ENCODE data around the gene BACH2. TPM values are rescaled to one million over a fixed set of nuclear protein-coding genes. Genes with fewer than 3 reads are reported as not detected.
A peak's percentile ranks its signal among the peaks of the same experiment; 100 is the strongest.

BACH2 gene
- polyA plus RNA-seq, 6 donors from 2014 or later, result 31.0 to 130 (median 78.4) TPM

- no peaks in the 10 kb centered on the region for H3K27me3 Mint-ChIP-seq
- DNase-seq (no peak), ATAC-seq (ENCODE audit: low read depth in 2 of 2) (no peak)
- H3K9me3 Mint-ChIP-seq, result no peaks in the 10 kb centered on the region
- peaks cover 63 to 92% (median 74%) of the 10 kb centered on the region in 3 donors for H3K4me1 Mint-ChIP-seq
- peak overlapping the region in 2 of 8 donors; percentile 3 to 59 for H3K4me3 Mint-ChIP-seq
- H3K36me3 Mint-ChIP-seq, result peaks cover 0 to 18% of the 10 kb centered on the region in 2 donors
- peak overlapping the region; percentile 34 to 92 (median 76) for H3K27ac Mint-ChIP-seq
Observed at GRCh38 chr6:90157441-90157840, 139.2 kb downstream of the BACH2 start.

DNA sequence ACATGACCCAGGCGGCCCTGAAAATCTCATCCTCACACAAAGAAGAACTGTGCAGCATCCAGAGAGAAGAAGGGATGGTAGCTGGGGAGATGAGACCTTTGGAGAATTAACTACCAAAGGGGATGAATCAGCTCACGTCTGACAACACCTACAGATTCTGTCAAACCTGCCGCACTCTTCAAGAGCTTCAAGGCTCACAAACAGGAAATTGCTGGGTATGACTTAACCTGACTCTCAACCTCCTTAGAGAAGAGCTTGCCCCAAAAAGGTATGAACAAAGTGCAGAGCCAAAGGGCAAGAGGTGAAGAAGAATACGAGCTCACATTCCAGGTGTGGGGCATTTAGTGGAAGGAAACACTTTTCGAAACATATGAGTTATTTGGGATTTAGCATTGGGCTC is 139.8 kb downstream of the BACH2 start:
- Mint-ChIP-seq H3K36me3 (peaks cover 0 to 18% of the 10 kb centered on the region in 2 donors), H3K27me3 (no peaks in the 10 kb centered on the region), H3K9me3 (no peaks in the 10 kb centered on the region), H3K4me1 (peaks cover 63 to 86% (median 75%) of the 10 kb centered on the region in 3 donors), H3K27ac (peak overlapping the region; percentile 8 to 90 (median 72)), H3K4me3 (peak overlapping the region; percentile 1 to 76 (median 37))
- DNase-seq (no peak), ATAC-seq (ENCODE audit: low read depth in 2 of 2) (peak; percentile 21 to 23)

GRCh38 chr6:90154755-90155470 is 141.7 kb downstream of the BACH2 start:
- Mint-ChIP-seq H3K9me3 (no peaks in the 10 kb centered on the region), H3K27me3 (no peaks in the 10 kb centered on the region), H3K36me3 (peaks cover 6 to 26% of the 10 kb centered on the region in 2 donors), H3K4me1 (peaks cover 77 to 87% (median 86%) of the 10 kb centered on the region in 3 donors), H3K4me3 (peak overlapping the region in 2 of 8 donors; percentile 5 to 14), H3K27ac (peak overlapping the region in 5 of 6 donors; percentile 29 to 86 (median 79))
- no peak for ATAC-seq (ENCODE audit: low read depth in 2 of 2)
- no peak for DNase-seq

- Mint-ChIP-seq H3K36me3 (peaks cover 6 to 14% of the 10 kb centered on the region in 2 donors), H3K4me1 (peaks cover 76 to 86% (median 86%) of the 10 kb centered on the region in 3 donors), H3K27me3 (no peaks in the 10 kb centered on the region), H3K9me3 (no peaks in the 10 kb centered on the region), H3K27ac (peak overlapping the region in 3 of 6 donors; percentile 28 to 79 (median 30)), H3K4me3 (no peak overlapping the region)
- DNase-seq (no peak), ATAC-seq (ENCODE audit: low read depth in 2 of 2) (no peak)
Observed at GRCh38 chr6:90151576-90152422, 144.8 kb downstream of the BACH2 start.

- ATAC-seq (ENCODE audit: low read depth in 2 of 2) (no peak), DNase-seq (no peak)
- H3K36me3 Mint-ChIP-seq, result peaks cover 8 to 14% of the 10 kb centered on the region in 2 donors
- peaks cover 72 to 85% (median 81%) of the 10 kb centered on the region in 3 donors for H3K4me1 Mint-ChIP-seq
- H3K9me3 Mint-ChIP-seq, result no peaks in the 10 kb centered on the region
- H3K27me3 Mint-ChIP-seq, result no peaks in the 10 kb centered on the region
- H3K27ac Mint-ChIP-seq, result peak overlapping the region in 4 of 6 donors; percentile 31 to 79 (median 40)
- H3K4me3 Mint-ChIP-seq, result peak overlapping the region in 2 of 8 donors; percentile 15 to 22
Observed at GRCh38 chr6:90149280-90149679, 147.4 kb downstream of the BACH2 start.

DNA sequence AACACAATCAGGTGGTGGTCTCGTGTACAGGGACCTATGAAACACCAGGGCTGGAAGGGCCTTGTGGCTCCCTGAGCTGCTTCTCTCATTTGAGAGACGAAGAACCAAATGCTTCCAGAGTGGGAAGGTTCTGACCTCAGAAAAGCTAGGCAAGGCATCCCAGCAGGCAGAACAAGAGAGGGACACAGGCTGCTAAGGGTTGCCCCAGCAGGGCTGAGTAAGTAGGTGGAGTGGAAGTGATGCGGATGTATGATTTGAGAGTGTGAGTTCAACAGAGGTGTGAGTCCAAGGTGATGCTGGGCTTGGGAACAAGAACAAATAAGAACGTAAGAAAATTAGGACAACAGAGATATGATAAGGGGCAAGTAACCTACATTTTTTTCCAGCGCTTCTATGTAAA is 147.8 kb downstream of the BACH2 start:
- H3K4me1 Mint-ChIP-seq, result peaks cover 69 to 82% (median 80%) of the 10 kb centered on the region in 3 donors
- H3K4me3 Mint-ChIP-seq, result peak overlapping the region in 3 of 8 donors; percentile 13 to 44 (median 15)
- peak overlapping the region in 5 of 6 donors; percentile 0 to 91 (median 56) for H3K27ac Mint-ChIP-seq
- DNase-seq (no peak), ATAC-seq (ENCODE audit: low read depth in 2 of 2) (no peak)
- no peaks in the 10 kb centered on the region for H3K9me3 Mint-ChIP-seq
- H3K36me3 Mint-ChIP-seq, result peaks cover 8 to 16% of the 10 kb centered on the region in 2 donors
- H3K27me3 Mint-ChIP-seq, result no peaks in the 10 kb centered on the region

DNA sequence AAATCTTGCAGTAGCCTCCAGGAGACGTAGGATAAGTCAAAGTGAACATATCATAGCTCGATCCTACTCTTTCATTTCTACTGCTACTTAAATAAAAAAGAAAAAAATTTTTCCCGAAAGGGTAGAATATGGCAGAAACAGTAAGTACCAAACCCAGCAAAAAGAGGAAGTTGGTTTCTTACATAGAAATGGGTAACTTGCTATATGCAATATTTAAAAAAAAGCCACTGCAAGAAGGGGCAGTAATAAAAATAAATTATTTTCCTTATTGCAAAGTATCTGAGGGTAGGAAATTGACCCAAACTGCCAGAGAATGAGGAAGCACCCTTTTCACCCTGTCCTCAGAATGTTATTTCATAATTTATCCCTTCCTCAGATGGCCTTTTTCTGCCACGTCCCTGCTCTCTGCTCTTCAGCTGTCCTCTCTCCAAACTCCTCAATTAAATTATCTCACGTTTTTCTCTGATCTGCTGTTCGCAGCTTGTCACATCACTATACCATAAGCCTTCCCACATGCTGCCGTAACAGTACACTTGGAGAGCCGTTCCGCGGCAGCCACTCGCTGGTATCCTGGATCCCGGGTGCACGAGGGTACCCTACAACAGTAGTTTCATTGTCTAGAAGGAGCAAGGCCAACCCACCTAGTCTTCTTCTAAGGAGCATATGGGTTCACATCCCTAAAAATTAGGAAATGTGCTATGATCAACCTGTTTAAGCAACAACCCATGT is 149.6 kb downstream of the BACH2 start:
- Mint-ChIP-seq H3K27ac (peak overlapping the region; percentile 3 to 82 (median 77)), H3K27me3 (no peaks in the 10 kb centered on the region), H3K9me3 (no peaks in the 10 kb centered on the region), H3K36me3 (peaks cover 8 to 21% of the 10 kb centered on the region in 2 donors), H3K4me3 (peak overlapping the region in 7 of 8 donors; percentile 42 to 82 (median 56)), H3K4me1 (peaks cover 67 to 88% (median 81%) of the 10 kb centered on the region in 3 donors)
- ATAC-seq (ENCODE audit: low read depth in 2 of 2), result peak; percentile 78
- peak; percentile 12 for DNase-seq

DNA sequence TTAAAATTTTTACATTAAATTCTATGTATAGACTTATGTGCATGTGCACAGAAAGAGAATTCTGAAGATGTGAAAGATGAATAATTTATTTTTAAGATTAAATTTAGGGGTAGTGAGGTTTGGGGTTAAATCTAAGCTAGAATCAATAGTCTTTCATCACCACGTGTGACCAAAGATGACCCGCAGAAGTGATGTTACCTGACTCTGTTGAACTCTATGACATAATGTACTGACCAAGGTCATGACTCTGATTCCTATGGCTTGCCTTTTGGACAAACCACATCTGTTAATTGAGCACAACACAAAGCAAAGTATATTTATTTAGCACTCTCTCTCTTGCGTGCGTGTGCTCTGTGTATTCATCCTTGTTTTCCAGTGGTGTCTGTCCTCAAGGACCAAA is 150.6 kb downstream of the BACH2 start:
- H3K9me3 Mint-ChIP-seq, result no peaks in the 10 kb centered on the region
- DNase-seq (no peak), ATAC-seq (ENCODE audit: low read depth in 2 of 2) (no peak)
- peaks cover 8 to 21% of the 10 kb centered on the region in 2 donors for H3K36me3 Mint-ChIP-seq
- H3K4me3 Mint-ChIP-seq, result peak overlapping the region in 1 of 8 donors; percentile 40
- peaks cover 63 to 87% (median 79%) of the 10 kb centered on the region in 3 donors for H3K4me1 Mint-ChIP-seq
- peak overlapping the region in 2 of 6 donors; percentile 74 to 80 for H3K27ac Mint-ChIP-seq
- H3K27me3 Mint-ChIP-seq, result no peaks in the 10 kb centered on the region

DNA sequence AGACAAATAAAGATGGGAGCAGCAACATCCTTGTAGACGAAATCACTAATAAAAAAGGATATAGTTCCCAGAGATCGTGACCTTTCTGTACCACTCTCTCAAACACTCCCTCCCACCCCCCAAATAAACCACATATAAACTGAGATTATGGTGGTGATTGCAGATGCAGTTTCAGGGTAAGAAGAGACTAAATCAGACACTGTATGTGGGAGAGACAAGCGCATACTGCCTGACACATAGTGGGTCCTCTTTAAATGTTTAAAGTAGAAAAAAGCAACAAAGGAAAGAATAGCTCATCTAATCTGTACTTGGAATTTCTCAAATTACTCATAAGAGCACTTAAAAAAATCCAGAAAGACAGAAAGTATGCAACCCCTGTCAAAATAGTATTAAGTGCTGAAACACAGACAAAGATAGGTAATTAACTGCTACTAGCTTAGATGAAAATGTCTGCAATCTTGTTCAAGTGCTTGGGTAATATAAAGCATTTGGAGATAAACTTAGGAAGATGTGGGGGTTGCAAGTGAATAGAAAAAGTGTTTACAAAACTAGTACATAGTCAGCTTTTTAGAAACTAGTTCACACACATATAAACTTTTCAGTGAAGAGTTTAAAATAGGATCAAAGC is 151.6 kb downstream of the BACH2 start:
- Mint-ChIP-seq H3K36me3 (peaks cover under 1 to 15% of the 10 kb centered on the region in 2 donors), H3K4me3 (peak overlapping the region in 3 of 8 donors; percentile 12 to 35 (median 24)), H3K9me3 (no peaks in the 10 kb centered on the region), H3K27me3 (no peaks in the 10 kb centered on the region), H3K27ac (peak overlapping the region in 5 of 6 donors; percentile 38 to 86 (median 80)), H3K4me1 (peaks cover 58 to 85% (median 75%) of the 10 kb centered on the region in 3 donors)
- ATAC-seq (ENCODE audit: low read depth in 2 of 2), result no peak
- no peak for DNase-seq

DNA sequence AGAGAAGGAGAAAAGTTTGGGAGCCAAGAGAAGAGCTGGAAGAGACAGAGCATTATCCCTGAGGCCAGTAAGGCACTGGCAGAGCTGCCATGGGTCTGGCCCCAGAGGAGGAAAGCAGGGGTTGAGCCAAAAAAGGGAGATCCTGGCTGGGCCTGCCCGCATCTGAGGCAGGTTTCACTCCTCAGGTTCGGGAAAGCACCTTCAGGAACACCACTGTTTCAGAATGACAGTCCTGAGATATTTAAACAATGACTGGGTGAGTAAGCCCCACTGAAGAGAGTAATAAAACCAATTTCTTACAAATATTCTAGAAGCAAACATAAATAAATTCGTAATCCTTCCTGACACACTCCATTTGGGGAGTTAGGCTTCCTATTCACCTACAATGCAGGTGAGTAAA is 152.2 kb downstream of the BACH2 start:
- Mint-ChIP-seq H3K27ac (peak overlapping the region in 4 of 6 donors; percentile 78 to 86 (median 81)), H3K4me3 (peak overlapping the region in 2 of 8 donors; percentile 20 to 56), H3K9me3 (no peaks in the 10 kb centered on the region), H3K36me3 (peaks cover 0 to 15% of the 10 kb centered on the region in 2 donors), H3K27me3 (no peaks in the 10 kb centered on the region), H3K4me1 (peaks cover 60 to 85% (median 75%) of the 10 kb centered on the region in 3 donors)
- ATAC-seq (ENCODE audit: low read depth in 2 of 2) (no peak), DNase-seq (no peak)

- Mint-ChIP-seq H3K4me1 (peaks cover 64 to 86% (median 76%) of the 10 kb centered on the region in 3 donors), H3K4me3 (no peak overlapping the region), H3K27ac (peak overlapping the region in 1 of 6 donors; percentile 47), H3K27me3 (no peaks in the 10 kb centered on the region), H3K36me3 (peaks cover 6 to 21% of the 10 kb centered on the region in 2 donors), H3K9me3 (no peaks in the 10 kb centered on the region)
- DNase-seq (no peak), ATAC-seq (ENCODE audit: low read depth in 2 of 2) (no peak)
Observed at GRCh38 chr6:90140683-90141082, 156.0 kb downstream of the BACH2 start.

DNA sequence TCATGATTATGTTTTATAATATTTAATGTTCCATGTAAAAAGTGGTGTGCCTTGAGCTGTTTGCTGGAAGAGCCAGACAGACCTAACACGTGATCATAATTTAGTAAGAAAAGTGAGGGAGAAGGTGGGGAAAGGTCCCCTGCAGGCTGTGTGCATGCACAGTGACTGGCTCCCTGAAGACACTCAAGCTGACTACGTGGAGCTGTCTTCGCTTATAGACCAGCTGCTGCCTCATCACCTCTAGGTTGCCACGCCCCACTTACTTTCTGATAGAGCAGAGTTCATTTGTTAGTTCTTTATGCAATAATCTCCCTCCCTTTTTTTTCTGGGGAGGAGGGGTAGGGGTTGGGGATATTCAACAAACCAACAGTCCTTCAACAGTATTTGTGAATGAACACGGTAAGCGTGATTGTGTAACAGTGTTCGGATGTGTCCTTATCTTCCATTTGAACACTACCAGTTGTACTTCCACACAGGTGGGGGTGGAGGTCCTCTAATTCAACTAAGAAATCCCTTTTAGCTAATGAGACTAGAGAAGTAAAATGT is 157.3 kb downstream of the BACH2 start:
- Mint-ChIP-seq H3K4me1 (peaks cover 62 to 86% (median 76%) of the 10 kb centered on the region in 3 donors), H3K36me3 (peaks cover 19 to 23% of the 10 kb centered on the region in 2 donors), H3K27ac (peak overlapping the region in 5 of 6 donors; percentile 49 to 87 (median 68)), H3K4me3 (peak overlapping the region in 4 of 8 donors; percentile 41 to 66 (median 54)), H3K27me3 (no peaks in the 10 kb centered on the region), H3K9me3 (peaks cover 0 to under 1% (median 0%) of the 10 kb centered on the region in 7 donors)
- ATAC-seq (ENCODE audit: low read depth in 2 of 2), result peak; percentile 35 to 53
- no peak for DNase-seq
